SK-N-SH (cell line): ENCODE measurements around the gene COQ5. TPM values are rescaled to one million over a fixed set of nuclear protein-coding genes. Genes with fewer than 3 reads are reported as not detected.
A peak's percentile ranks its signal among the peaks of the same experiment; 100 is the strongest.

Source experiments
- CTCF ChIA-PET: fragments of 300-600, 350-600 bp; formaldehyde crosslinking; extraction: SDS; loops from one replicate; lab custom pipeline; 2021; lab: Yijun Ruan, JAX
- POLR2A ChIA-PET: fragments of 350-600 bp; sonication (Branson Sonifier 250); formaldehyde crosslinking; extraction: SDS; loops from one replicate; lab custom pipeline; 2020; ENCODE audit warnings: antibody characterized with exemption, inconsistent platforms; lab: Yijun Ruan, JAX
- DNase-seq: peaks from one replicate; pipeline ENCODE4 v3.0.0; 2012
- H2AFZ ChIP-seq: fragments of 200-600 bp; sonication (generic); 2 replicates; pipeline ENCODE4 v1.8.1; 2016; ENCODE audit warnings: antibody characterized with exemption, mild to moderate bottlenecking, low read depth
- H3F3A ChIP-seq: fragments of 200-600 bp; sonication (generic); replicated peaks from 2 replicates; pipeline ENCODE3; 2016; ENCODE audit warnings: antibody characterized with exemption, mild to moderate bottlenecking; ENCODE audit not compliant: insufficient read depth
- H3K27ac ChIP-seq, 2 experiments: fragments of 200-500 bp in 1 of 2; fragments of 200-600 bp in 1 of 2; sonication (Bioruptor generic) in 1 of 2; sonication (generic), shearing (Covaris generic) in 1 of 2; 2 replicates each; pipeline versions ENCODE4 v1.5.1 to v1.6.1; 2014 to 2016; ENCODE audit warnings: low read depth in 2 of 2, inconsistent platforms in 1 of 2, low read length in 1 of 2, mild to moderate bottlenecking in 1 of 2, mixed read lengths in 1 of 2
- H3K27me3 ChIP-seq: fragments of 200-600 bp; sonication (generic), shearing (Covaris generic); 2 replicates; pipeline ENCODE4 v1.6.1; 2016; ENCODE audit warnings: mixed run types; ENCODE audit not compliant: insufficient read depth
- H3K36me3 ChIP-seq, 2 experiments: fragments of 200-500 bp in 1 of 2; fragments of 200-600 bp in 1 of 2; sonication (Bioruptor generic) in 1 of 2; sonication (generic) in 1 of 2; replicated peaks in 1 of 2; 2 replicates each; pipeline versions ENCODE3 to v1.5.1; 2014 to 2016; ENCODE audit warnings: low read length in 1 of 2, mild to moderate bottlenecking in 1 of 2; ENCODE audit not compliant: insufficient read depth in 2 of 2, control insufficient read depth in 1 of 2
- H3K4me1 ChIP-seq, 2 experiments: fragments of 200-500 bp in 1 of 2; fragments of 200-600 bp in 1 of 2; sonication (Bioruptor generic) in 1 of 2; sonication (generic), shearing (Covaris generic) in 1 of 2; 2 replicates each; pipeline versions ENCODE4 v1.5.1 to v1.6.1; 2014 to 2016; ENCODE audit warnings: low read depth in 1 of 2, low read length in 1 of 2, mixed run types in 1 of 2; ENCODE audit not compliant: insufficient read depth in 2 of 2, control insufficient read depth in 1 of 2
- H3K4me2 ChIP-seq: fragments of 200-600 bp; sonication (generic), shearing (Covaris generic); 2 replicates; pipeline ENCODE4 v1.6.1; 2017; ENCODE audit warnings: mixed run types
- H3K4me3 ChIP-seq, 2 experiments: fragments of 200-500 bp in 1 of 2; fragments of 200-600 bp in 1 of 2; sonication (Bioruptor generic) in 1 of 2; sonication (generic), shearing (Covaris generic) in 1 of 2; 2 replicates each; pipeline versions ENCODE4 v1.5.1 to v1.8.1; 2014 to 2016; ENCODE audit warnings: low read depth in 2 of 2, inconsistent platforms in 1 of 2, low read length in 1 of 2, mild to moderate bottlenecking in 1 of 2, mixed read lengths in 1 of 2, moderate library complexity in 1 of 2
- H3K79me2 ChIP-seq: fragments of 200-600 bp; sonication (generic); 2 replicates; pipeline ENCODE4 v1.8.1; 2017; ENCODE audit warnings: mild to moderate bottlenecking; ENCODE audit not compliant: insufficient read depth
- H3K9ac ChIP-seq: fragments of 200-600 bp; sonication (generic); 2 replicates; pipeline ENCODE4 v1.6.1; 2017; ENCODE audit warnings: mixed run types
- H3K9me2 ChIP-seq: fragments of 200-600 bp; sonication (generic); 2 replicates; pipeline ENCODE4 v1.6.1; 2017; ENCODE audit warnings: mixed run types
- H3K9me3 ChIP-seq: fragments of 200-600 bp; sonication (generic); 2 replicates; pipeline ENCODE4 v1.6.1; 2017; ENCODE audit warnings: mixed run types, mild to moderate bottlenecking, moderate library complexity
- H4K20me1 ChIP-seq: fragments of 200-600 bp; sonication (generic); 2 replicates; pipeline ENCODE4 v1.6.1; 2017; ENCODE audit warnings: mild to moderate bottlenecking, mixed run types; ENCODE audit not compliant: insufficient read depth
- CHD2 ChIP-seq: fragments of 150-350 bp; IDR thresholded peaks from 2 replicates; pipeline ENCODE4 v1.6.1; 2018; ENCODE audit warnings: low read length; ENCODE audit not compliant: partially characterized antibody
- FOXJ3 ChIP-seq: sonication (generic); formaldehyde crosslinking; IDR thresholded peaks from 2 replicates; pipeline ENCODE4 v1.5.1; 2020; ENCODE audit warnings: mild to moderate bottlenecking, missing genetic modification reagents
- FOXM1 ChIP-seq: IDR thresholded peaks from 2 replicates; pipeline ENCODE4 v1.4.0; 2012; ENCODE audit warnings: low read depth, mild to moderate bottlenecking
- GABPA ChIP-seq: IDR thresholded peaks from 2 replicates; pipeline ENCODE4 v1.4.0; 2012; ENCODE audit warnings: low read depth, mild to moderate bottlenecking
- GATA2 ChIP-seq: sonication (generic); formaldehyde crosslinking; IDR thresholded peaks from 2 replicates; pipeline ENCODE4 v1.5.0; 2020; ENCODE audit warnings: mild to moderate bottlenecking, missing genetic modification reagents
- MXI1 ChIP-seq: IDR thresholded peaks from 2 replicates; pipeline ENCODE4 v1.6.1; 2012; ENCODE audit warnings: mild to moderate bottlenecking, low read depth, low read length, improper control_type of control experiment
- NFIC ChIP-seq: IDR thresholded peaks from 2 replicates; pipeline ENCODE4 v1.4.0; 2012; ENCODE audit warnings: borderline replicate concordance
- NRF1 ChIP-seq: IDR thresholded peaks from 2 replicates; pipeline ENCODE4 v1.6.1; 2012; ENCODE audit warnings: low read depth, mild to moderate bottlenecking, low read length
- POLR2AphosphoS5 ChIP-seq: IDR thresholded peaks from 2 replicates; pipeline ENCODE4 v1.6.1; 2012; ENCODE audit warnings: low read depth, low read length
- RAD21 ChIP-seq: IDR thresholded peaks from 2 replicates; pipeline ENCODE4 v1.6.1; 2012; ENCODE audit warnings: mild to moderate bottlenecking, low read length
- SMC3 ChIP-seq: IDR thresholded peaks from 2 replicates; pipeline ENCODE4 v1.6.1; 2012; ENCODE audit warnings: low read depth, low read length, improper control_type of control experiment
- TAF1 ChIP-seq: IDR thresholded peaks from 2 replicates; pipeline ENCODE4 v1.6.1; 2012; ENCODE audit warnings: low read depth, mild to moderate bottlenecking, low read length, moderate library complexity, borderline replicate concordance
- TCF12 ChIP-seq: IDR thresholded peaks from 2 replicates; pipeline ENCODE4 v1.4.0; 2012
- WGBS: methylation state at CpG from one replicate; pipeline ENCODE4 v1.1.6; 2017; ENCODE audit warnings: low lambda C conversion rate; 5-methylcytosine and 5-hydroxymethylcytosine counted together
- polyA plus RNA-seq, 3 experiments: library from polyadenylated mRNA; depleted of rRNA; stranded (reverse); fragments of >200 nt; gene quantifications; 2 replicates each; pipeline ENCODE4 v1.2.3, GENCODE V29; 2012
- TF ChIP-seq, protein P1 (sequence below): fragments of 200-600 bp; sonication (generic); IDR thresholded peaks from 2 replicates; pipeline ENCODE4 v1.6.1; 2017; ENCODE audit warnings: antibody characterized with exemption, mild to moderate bottlenecking, moderate library complexity
- TF ChIP-seq, protein P2 (sequence below): IDR thresholded peaks from 2 replicates; pipeline ENCODE4; 2012
- TF ChIP-seq, protein P3 (sequence below): fragments of 150-350 bp; IDR thresholded peaks from 2 replicates; pipeline ENCODE4 v1.6.1; 2016; ENCODE audit warnings: mild to moderate bottlenecking, low read depth, low read length
- TF ChIP-seq, protein P4 (sequence below): fragments of 150-350 bp; IDR thresholded peaks from 2 replicates; pipeline ENCODE4 v1.6.1; 2017; ENCODE audit warnings: antibody characterized with exemption, low read length, low read depth, borderline replicate concordance
- TF ChIP-seq, protein P5 (sequence below): IDR thresholded peaks from 2 replicates; pipeline ENCODE4 v1.4.0; 2012; ENCODE audit warnings: low read depth, borderline replicate concordance
- TF ChIP-seq, protein P6 (sequence below): IDR thresholded peaks from 2 replicates; pipeline ENCODE4 v1.4.0; 2012; ENCODE audit warnings: low read depth, borderline replicate concordance

COQ5 gene
- polyA plus RNA-seq, 1 of the 3 experiments (the other 2 are of a cell fraction) = 28.0 TPM

DNA sequence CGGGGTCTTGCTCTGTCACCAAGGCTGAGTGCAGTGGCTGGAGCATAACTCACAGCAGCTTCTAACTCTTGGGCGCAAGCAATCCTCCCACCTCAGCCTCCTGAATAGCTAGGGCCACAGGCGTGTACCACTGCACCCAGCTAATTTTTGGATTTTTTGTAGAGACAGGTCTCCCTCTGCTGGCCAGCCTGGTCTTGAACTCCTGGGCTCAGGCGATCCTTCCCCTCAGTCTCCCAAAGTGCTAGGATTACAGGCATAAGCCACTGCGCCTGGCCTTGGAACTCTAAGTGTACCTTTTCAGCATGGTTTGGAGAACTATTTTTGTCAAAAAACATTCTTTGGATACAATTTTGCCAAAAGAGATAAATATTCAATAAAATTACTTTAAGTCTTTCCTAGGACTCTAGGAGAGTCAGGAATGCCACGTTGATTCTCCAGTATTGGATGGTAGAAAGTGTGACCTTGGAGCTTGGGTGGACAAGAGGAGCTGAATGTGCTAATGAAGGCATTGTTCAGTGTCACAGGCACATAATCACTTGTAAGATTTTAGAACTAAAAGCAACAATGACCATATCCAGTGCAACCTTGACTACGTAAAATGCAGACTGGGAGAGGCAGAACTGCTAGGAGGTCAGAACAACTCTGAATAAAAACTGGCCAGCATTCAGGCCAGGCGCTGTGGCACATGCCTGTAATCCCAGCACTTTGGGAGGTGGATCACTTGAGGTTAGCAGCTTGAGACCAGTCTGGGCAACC, 62.2 kb downstream of the COQ5 start:
- peaks cover 0 to 8% of the 10 kb centered on the region in 2 experiments; a peak in 1 of 4 replicates for H3K4me1 ChIP-seq
- H3K79me2 ChIP-seq = peaks cover 87% of the 10 kb centered on the region
- H3K4me2 ChIP-seq = peak overlapping the region; percentile 7; the same call in 1 of the 2 replicates
- H3F3A ChIP-seq = peaks cover 29% of the 10 kb centered on the region
- H3K27me3 ChIP-seq = no peaks in the 10 kb centered on the region
- peaks cover 41 to 45% of the 10 kb centered on the region in 2 experiments for H3K36me3 ChIP-seq
- no peak overlapping the region for H3K9ac ChIP-seq
- no peak overlapping the region for H3K27ac ChIP-seq
- CTCF ChIA-PET = interaction anchor here (0.7 to 5.3 kb wide), 12 partner anchors 8 to 113 kb away, joined by 3 to 52 read pairs (median 4); partner anchors contain the start of genes COX6A1 and DYNLL1
- peak; percentile 16 for DNase-seq
- H4K20me1 ChIP-seq = peaks cover 52% of the 10 kb centered on the region
- TF ChIP-seq SMC3 = peak; percentile 39
- no peak for TF ChIP-seq FOXJ3 (CRISPR knock-in tag)
- TF ChIP-seq NFIC = no peak
- TF ChIP-seq RAD21 = peak; percentile 51
- TF ChIP-seq NRF1 = no peak
- TF ChIP-seq, protein P1, sequence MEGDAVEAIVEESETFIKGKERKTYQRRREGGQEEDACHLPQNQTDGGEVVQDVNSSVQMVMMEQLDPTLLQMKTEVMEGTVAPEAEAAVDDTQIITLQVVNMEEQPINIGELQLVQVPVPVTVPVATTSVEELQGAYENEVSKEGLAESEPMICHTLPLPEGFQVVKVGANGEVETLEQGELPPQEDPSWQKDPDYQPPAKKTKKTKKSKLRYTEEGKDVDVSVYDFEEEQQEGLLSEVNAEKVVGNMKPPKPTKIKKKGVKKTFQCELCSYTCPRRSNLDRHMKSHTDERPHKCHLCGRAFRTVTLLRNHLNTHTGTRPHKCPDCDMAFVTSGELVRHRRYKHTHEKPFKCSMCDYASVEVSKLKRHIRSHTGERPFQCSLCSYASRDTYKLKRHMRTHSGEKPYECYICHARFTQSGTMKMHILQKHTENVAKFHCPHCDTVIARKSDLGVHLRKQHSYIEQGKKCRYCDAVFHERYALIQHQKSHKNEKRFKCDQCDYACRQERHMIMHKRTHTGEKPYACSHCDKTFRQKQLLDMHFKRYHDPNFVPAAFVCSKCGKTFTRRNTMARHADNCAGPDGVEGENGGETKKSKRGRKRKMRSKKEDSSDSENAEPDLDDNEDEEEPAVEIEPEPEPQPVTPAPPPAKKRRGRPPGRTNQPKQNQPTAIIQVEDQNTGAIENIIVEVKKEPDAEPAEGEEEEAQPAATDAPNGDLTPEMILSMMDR = peak; percentile 69
- TF ChIP-seq FOXM1 = no peak
- no peak for TF ChIP-seq GATA2 (CRISPR knock-in tag)
- TF ChIP-seq, protein P2, sequence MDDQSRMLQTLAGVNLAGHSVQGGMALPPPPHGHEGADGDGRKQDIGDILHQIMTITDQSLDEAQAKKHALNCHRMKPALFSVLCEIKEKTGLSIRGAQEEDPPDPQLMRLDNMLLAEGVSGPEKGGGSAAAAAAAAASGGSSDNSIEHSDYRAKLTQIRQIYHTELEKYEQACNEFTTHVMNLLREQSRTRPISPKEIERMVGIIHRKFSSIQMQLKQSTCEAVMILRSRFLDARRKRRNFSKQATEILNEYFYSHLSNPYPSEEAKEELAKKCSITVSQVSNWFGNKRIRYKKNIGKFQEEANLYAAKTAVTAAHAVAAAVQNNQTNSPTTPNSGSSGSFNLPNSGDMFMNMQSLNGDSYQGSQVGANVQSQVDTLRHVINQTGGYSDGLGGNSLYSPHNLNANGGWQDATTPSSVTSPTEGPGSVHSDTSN = no peak
- no peak for TF ChIP-seq MXI1
- no peak overlapping the region for H3K4me3 ChIP-seq
- no peaks in the 10 kb centered on the region for H3K9me2 ChIP-seq
- no peak overlapping the region for H2AFZ ChIP-seq
- WGBS = 66% methylated on average over 7 of the region's 8 CpGs
- POLR2A ChIA-PET = interaction anchor here (1.1 kb wide), 1 partner anchor 29 kb away, joined by 4 read pairs; the partner anchor contains the start of gene DYNLL1
- H3K9me3 ChIP-seq = no peaks in the 10 kb centered on the region

DNA sequence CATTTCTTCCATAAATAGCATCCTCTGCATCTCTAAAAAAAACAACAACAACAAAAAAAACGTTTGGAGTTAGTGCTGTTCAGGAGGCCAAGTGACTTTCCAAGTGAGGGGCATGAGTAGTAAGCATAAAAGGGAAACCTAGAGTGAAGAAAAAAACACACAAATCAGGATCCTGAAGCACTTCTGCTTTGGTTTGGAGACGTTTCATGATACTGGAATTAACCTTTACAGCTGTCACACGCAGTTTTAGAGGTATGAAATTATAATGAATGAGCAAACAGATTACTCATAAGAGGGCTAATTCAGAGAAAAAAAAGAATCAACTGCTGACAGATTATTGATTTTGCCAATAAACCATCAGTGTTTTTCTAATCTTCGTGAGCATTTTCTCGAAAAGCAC, 63.2 kb downstream of the COQ5 start:
- H3K27me3 ChIP-seq = no peaks in the 10 kb centered on the region
- no peak for DNase-seq
- no peaks in the 10 kb centered on the region for H3K9me2 ChIP-seq
- H3K79me2 ChIP-seq = peaks cover 77% of the 10 kb centered on the region
- H3K27ac ChIP-seq = no peak overlapping the region
- no peak overlapping the region for H2AFZ ChIP-seq
- H3K9me3 ChIP-seq = no peaks in the 10 kb centered on the region
- 56% methylated on average over 5 of the region's 5 CpGs for WGBS
- no peak overlapping the region for H3K4me2 ChIP-seq
- peaks cover 29% of the 10 kb centered on the region for H3F3A ChIP-seq
- peaks cover 50 to 52% of the 10 kb centered on the region in 2 experiments for H3K36me3 ChIP-seq
- no peak overlapping the region for H3K4me3 ChIP-seq
- H3K4me1 ChIP-seq = peaks cover 0 to 8% of the 10 kb centered on the region in 2 experiments; a peak in 1 of 4 replicates
- H3K9ac ChIP-seq = no peak overlapping the region
- H4K20me1 ChIP-seq = peaks cover 52% of the 10 kb centered on the region
- ChIA-PET POLR2A (no interaction called here), CTCF (interaction anchor here (0.7 to 5.3 kb wide), 7 partner anchors 8 to 181 kb away, joined by 3 to 52 read pairs (median 8); partner anchors contain the start of gene COX6A1)
- TF ChIP-seq, protein P3, sequence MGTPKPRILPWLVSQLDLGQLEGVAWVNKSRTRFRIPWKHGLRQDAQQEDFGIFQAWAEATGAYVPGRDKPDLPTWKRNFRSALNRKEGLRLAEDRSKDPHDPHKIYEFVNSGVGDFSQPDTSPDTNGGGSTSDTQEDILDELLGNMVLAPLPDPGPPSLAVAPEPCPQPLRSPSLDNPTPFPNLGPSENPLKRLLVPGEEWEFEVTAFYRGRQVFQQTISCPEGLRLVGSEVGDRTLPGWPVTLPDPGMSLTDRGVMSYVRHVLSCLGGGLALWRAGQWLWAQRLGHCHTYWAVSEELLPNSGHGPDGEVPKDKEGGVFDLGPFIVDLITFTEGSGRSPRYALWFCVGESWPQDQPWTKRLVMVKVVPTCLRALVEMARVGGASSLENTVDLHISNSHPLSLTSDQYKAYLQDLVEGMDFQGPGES = no peak
- TF ChIP-seq, protein P4, sequence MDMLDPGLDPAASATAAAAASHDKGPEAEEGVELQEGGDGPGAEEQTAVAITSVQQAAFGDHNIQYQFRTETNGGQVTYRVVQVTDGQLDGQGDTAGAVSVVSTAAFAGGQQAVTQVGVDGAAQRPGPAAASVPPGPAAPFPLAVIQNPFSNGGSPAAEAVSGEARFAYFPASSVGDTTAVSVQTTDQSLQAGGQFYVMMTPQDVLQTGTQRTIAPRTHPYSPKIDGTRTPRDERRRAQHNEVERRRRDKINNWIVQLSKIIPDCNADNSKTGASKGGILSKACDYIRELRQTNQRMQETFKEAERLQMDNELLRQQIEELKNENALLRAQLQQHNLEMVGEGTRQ = no peak
- TF ChIP-seq, protein P5, sequence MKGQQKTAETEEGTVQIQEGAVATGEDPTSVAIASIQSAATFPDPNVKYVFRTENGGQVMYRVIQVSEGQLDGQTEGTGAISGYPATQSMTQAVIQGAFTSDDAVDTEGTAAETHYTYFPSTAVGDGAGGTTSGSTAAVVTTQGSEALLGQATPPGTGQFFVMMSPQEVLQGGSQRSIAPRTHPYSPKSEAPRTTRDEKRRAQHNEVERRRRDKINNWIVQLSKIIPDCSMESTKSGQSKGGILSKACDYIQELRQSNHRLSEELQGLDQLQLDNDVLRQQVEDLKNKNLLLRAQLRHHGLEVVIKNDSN = no peak
- TF ChIP-seq CHD2 = no peak
- TF ChIP-seq TCF12 = no peak
- no peak for TF ChIP-seq TAF1
- no peak for TF ChIP-seq GABPA
- no peak for TF ChIP-seq POLR2AphosphoS5
- TF ChIP-seq NRF1 = no peak
- TF ChIP-seq, protein P6, sequence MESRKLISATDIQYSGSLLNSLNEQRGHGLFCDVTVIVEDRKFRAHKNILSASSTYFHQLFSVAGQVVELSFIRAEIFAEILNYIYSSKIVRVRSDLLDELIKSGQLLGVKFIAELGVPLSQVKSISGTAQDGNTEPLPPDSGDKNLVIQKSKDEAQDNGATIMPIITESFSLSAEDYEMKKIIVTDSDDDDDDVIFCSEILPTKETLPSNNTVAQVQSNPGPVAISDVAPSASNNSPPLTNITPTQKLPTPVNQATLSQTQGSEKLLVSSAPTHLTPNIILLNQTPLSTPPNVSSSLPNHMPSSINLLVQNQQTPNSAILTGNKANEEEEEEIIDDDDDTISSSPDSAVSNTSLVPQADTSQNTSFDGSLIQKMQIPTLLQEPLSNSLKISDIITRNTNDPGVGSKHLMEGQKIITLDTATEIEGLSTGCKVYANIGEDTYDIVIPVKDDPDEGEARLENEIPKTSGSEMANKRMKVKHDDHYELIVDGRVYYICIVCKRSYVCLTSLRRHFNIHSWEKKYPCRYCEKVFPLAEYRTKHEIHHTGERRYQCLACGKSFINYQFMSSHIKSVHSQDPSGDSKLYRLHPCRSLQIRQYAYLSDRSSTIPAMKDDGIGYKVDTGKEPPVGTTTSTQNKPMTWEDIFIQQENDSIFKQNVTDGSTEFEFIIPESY = no peak
- no peak for TF ChIP-seq MXI1
